Femur (tissue), 1 donor: ENCODE results near the gene KRTAP6-3.

Experiments used
- DNase-seq: peaks from one replicate; pipeline ENCODE4 v3.0.0-alpha.2; 2017

The KRTAP6-3 gene, protein sequence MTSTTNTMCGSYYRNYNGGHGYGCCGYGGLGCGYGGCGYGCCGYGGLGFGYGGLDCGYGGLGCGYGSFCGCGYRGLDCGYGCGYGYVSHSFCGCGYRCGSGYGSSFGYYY

DNA sequence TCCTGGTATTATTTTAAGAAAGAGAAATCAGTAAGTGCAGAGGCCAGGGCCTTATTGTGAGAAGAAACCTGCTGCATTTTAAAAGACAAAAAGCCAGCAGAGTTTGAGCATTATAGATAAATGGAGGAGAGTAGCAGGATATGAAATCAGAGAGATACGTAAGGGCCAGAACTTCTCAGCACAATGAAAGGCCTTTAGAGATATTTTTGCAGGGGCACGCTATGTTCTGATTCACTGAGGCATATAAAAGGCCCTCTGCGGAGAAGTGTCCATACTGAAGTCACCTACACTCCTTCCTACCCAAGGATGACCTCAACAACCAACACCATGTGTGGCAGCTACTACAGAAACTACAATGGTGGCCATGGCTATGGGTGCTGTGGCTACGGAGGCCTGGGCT lies at the start of gene KRTAP6-3:
TSS of gene KRTAP6-3 (plus strand) at position 301 of the 400 bp plus-strand sequence. CDS start at position 307, 6 bp downstream.
- DNase-seq, result no peak

DNA sequence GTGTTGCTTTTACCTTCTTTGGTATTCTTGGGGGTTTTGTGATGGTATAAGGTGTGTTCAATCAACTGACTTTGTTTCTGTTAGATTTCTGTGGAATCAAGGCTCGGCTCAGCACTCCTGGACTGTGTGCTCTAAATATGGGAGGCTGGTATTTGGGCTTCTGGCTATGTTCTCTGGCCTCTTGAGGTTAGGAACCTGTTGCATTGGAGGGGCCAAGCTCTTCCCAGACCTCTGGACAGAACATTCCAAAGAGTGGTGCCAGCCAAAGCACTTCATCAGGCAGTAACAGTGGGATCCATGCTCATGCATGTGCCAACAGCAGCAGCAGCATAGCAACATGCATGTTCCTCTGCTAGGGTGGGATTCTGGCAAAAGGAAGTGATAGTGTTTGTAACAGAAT lies 39.5 kb upstream of the KRTAP6-3 start:
- DNase-seq, result no peak

DNA sequence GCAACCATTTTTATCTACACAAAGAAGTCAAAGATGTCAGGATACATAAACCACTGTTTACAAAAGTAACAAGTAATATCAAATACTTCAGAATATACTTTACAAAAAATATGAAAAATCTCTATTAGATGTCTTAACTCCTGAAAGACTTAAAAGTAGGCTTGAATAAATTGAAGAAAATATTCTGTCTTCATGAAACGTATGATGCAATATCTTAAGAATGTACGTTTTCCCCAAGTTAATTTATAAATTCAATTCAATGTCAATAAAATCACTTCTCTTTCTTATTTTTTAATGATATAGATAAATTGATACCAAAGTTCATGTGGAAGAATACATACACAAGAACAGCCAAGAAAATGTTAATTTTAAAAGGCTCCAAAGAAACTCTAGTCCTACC lies 37.1 kb upstream of the KRTAP6-3 start:
- no peak for DNase-seq

DNA sequence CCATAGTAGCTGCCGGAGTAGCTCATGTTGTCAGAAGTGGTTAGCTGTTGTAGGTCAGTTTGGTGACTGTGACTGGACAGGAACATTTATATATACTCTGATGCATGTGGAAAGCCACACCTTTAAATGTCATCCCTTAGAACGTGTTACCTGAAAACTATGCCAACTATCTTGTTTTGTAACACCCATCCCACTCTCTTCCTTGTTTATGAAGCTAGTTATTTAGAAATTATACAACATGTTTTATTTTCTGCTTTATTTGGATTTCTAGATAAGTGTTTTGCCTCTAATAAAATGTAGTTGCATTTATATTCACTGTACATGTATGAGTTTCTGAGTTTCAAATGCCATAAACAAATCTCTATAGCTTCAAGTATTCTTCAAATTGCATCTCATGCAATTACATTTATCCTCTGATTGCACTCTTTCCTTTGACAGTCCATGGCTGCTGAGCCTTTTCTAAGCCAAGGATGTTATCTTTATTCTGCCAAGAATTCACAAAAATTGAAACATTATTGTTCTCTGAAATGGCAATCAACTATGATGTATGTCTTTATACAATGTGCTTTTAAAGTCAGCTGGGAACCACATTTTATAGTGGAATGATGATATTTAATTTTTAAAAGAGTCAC lies 30.9 kb upstream of the KRTAP6-3 start, which contains the start of gene KRTAP19-7:
TSS of gene KRTAP19-7 (minus strand) at position 51 of the 632 bp plus-strand sequence. CDS start at position 26, 25 bp downstream.
- DNase-seq, result no peak

GRCh38 chr21:30561957-30562356 lies 30.3 kb upstream of the KRTAP6-3 start:
- no peak for DNase-seq

- DNase-seq, result no peak
These were observed 29.2 kb upstream of the KRTAP6-3 start for GRCh38 chr21:30563072-30563471.

GRCh38 chr21:30563630-30564029 lies 28.6 kb upstream of the KRTAP6-3 start:
- DNase-seq, result no peak

DNA sequence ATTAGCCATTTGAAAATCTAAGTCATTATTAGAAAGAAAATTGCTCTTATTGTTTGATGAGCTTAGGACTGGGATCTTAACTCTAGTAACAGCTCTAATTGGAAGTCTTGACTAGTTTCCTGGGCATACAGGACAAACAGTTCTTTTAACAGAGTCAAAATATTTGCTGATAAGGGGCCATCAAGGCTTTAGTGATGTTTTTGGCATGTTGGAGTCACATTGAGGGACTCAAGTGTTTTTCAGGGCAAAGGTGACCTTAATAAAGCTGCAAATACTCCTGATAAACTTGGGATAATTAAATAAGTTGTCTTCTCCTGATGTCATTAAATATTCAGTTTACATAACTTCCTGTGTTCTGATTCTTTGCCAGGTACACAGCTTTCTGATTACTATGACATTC lies 24.6 kb upstream of the KRTAP6-3 start:
- no peak for DNase-seq

DNA sequence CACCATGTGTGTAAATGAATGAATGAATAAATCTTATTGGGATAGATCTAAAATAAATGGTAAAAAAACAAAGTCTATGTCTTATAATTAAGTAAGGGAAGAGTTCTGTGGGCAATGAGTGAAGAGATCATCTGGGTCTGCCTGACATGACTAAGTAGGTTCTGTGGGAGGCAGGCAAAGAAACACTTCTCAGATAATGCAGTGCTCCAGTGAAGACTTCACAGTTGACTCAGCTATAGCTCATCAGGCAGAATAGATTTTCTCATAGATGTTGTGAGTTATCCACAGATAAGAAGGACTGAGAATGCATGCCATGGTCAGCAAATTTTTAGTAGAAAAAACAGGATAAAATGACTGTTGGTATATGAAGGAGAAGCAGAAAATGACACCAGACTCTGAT lies 14.5 kb upstream of the KRTAP6-3 start:
- DNase-seq, result no peak

GRCh38 chr21:30579346-30579745 lies 12.9 kb upstream of the KRTAP6-3 start:
- peak; percentile 25 for DNase-seq

DNA sequence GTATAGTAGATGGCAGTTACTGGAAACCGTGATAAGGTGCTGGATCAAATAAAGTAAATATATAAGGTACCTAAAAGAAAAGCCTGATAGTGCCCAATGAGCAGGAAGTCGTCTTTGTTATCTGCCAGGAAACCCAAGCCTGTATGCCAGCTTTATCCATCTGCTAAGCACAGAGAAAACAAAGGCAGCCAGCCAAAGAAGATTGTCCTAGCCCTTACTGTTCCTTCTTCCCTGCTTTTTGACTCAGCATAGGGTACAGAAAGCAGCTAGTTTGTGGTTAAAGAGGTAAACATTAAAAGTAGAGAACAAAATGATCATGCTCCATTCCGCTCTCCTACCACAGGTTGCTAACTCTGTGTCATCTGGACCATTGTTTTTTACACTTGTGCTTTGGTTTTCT lies 12.1 kb upstream of the KRTAP6-3 start:
- no peak for DNase-seq

DNA sequence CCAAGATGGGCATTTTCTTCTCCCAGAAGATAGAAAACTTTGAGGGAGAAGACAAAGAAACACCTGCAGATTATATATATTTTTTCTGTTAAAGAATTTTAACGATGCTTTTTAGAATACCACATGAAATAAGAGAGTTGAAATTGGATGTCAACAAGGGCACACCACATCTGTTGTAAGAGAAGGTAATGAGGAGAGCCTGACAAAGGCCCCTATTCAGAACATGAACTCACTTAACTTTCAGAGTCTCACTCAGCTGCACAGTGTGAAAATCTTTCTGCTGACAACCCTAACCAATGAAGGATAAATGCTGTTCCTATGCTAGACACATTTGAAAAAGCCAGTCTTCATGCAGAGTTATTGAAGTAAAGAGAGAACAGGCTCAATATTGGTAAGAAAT lies 9.4 kb upstream of the KRTAP6-3 start:
- no peak for DNase-seq

- no peak for DNase-seq
These were observed 1.9 kb upstream of the KRTAP6-3 start, which contains the start of gene KRTAP22-2 for GRCh38 chr21:30590297-30590696. Gene KRTAP22-2 (minus strand): TSS chr21:30590397.

DNA sequence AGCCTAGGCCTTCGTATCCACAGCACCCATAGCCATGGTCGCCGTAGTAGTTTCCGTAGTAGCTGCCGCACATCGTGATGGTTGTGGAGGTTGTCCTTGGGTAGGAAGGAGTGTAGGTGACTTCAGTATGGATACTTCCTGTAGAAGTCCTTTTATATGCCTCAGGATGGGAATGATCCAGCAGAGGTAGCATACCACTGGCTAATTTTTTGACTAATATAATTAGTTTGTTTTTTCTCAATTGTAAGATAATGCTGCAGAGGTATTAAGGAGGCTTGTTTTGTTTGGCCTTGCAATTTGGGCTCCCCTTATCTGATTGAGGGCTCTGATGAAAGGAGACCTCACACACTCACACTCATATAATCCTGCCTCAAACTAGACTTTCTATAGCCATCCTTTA lies 6.6 kb downstream of the KRTAP6-3 start, which contains the start of gene KRTAP6-2:
TSS of gene KRTAP6-2 (minus strand) at position 101 of the 400 bp plus-strand sequence. CDS start at position 73, 28 bp downstream.
- DNase-seq, result no peak

- DNase-seq, result no peak
These were observed 8.5 kb downstream of the KRTAP6-3 start, which contains the start of gene KRTAP22-1 for GRCh38 chr21:30600787-30601186. Gene KRTAP22-1 (plus strand): TSS chr21:30601087.

- no peak for DNase-seq
These were observed 13.7 kb downstream of the KRTAP6-3 start for GRCh38 chr21:30605968-30606367.

DNA sequence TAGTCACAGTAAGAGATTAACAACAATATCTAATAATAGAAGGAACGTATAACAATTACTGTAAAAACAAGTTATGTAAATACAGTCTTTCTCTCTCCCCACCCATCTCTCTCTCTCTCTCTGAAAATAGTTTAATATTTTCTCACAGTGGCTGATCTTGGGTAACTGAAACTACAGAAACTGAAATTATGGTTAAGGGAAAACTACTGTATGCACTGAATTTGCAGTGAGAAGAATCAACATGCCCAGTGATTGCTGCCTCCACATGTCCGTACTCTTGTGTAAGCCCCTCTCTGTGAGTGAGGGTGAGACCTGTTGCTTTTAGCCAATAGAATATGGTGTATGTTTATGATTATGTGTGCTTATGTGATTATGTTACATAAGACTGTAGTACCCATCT lies 19.9 kb downstream of the KRTAP6-3 start:
- no peak for DNase-seq

GRCh38 chr21:30613836-30614235 lies 21.6 kb downstream of the KRTAP6-3 start, which contains the start of gene KRTAP6-1:
Gene KRTAP6-1 (minus strand): TSS chr21:30613930. CDS start chr21:30613904, 26 bp downstream.
- DNase-seq, result no peak

DNA sequence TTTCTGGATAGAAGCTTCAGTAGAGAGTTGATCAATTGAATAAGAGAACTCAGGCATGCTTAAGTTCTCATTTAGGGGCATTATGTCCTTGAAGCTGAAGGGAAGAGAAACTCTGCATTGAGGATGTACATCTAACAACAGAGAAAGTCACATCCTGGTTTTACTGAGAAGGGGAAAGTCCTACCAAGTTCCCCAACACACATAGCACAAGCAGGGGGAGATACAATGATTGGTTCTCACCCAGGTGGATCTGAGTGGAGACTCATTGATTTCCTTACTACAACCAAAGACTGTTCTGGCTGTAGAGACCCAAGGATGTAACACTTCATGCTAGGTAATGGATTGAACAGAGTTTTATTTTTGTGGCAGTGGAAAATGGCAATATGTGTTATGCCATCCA lies 23.0 kb downstream of the KRTAP6-3 start:
- DNase-seq, result no peak

DNA sequence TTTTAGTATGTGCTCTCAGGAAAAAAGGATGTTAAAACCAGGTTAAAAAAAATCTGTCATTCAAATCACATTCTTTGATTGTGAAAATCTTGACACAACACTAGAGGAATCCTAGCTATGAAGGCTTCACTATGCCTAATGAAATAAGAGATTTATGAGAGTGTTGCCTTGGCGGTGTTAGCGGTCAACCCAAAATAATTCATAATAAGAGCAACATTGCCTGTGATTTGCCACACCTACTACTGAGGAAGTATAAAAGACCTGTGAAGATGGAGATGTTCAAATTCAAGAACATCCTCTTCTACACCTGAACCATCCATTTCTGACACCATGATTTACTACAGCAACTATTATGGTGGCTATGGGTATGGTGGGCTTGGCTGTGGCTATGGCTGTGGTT lies 23.9 kb downstream of the KRTAP6-3 start, which contains the start of gene KRTAP20-1:
TSS of gene KRTAP20-1 (plus strand) at position 301 of the 400 bp plus-strand sequence. CDS start at position 331, 30 bp downstream.
- DNase-seq, result no peak

DNA sequence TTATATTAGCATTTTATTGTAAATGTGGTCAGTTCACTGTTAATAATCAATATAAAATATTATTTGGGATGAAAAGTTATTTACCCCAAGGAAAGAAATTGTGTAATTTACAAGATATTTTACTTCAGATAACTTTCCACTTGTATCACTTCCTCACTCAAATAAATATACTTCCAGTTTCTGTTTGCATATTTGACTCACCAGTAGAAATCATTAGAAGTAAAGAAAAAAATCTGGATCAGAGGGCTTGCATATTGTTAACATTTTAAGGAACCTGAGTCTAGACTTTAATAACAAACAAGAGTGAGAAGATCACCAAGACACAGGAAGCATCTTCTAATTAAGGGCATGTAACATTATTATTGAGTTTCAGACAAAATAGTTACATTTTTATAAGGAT lies 27.8 kb downstream of the KRTAP6-3 start:
- no peak for DNase-seq

- no peak for DNase-seq
These were observed 28.3 kb downstream of the KRTAP6-3 start, which contains the start of gene KRTAP20-4 for GRCh38 chr21:30620522-30620921. Gene KRTAP20-4 (plus strand): TSS chr21:30620627.

GRCh38 chr21:30623362-30623761 lies 31.1 kb downstream of the KRTAP6-3 start:
- DNase-seq, result no peak
